Smooth muscle cell of the brain vasculature (primary cell): ENCODE measurements around the gene S100A16.
A peak's percentile ranks its signal among the peaks of the same experiment; 100 is the strongest.
"Not testable (repeated sequence)": the region's sequence is repeated elsewhere in the genome, so short reads cannot be mapped to it uniquely, and the experiment has no call there.

ENCODE experiments used
- DNase-seq: peaks from one replicate; pipeline ENCODE4 v3.0.0-alpha.2; 2012; ENCODE audit warnings: low read depth, low spot score

Gene S100A16

DNA sequence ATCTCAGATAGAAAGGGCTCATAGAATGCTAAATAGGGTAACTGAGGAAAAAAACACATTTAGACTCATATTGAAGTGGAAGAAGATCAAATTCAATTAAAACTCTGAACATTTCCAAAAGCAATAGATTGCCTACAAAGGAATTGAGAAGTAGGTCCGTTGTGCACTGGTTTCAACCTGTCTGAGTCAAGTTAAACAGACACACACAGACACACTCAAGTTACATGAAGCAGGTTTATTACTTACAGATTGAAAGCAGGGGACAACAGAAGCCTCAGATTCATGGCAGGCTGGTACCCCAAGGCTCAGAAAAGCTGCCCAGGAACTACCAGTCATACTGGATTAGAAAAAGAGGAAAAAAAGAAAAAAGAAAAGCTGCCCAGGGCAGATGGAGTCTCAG lies 26.6 kb downstream of the S100A16 start:
- DNase-seq = no peak

DNA sequence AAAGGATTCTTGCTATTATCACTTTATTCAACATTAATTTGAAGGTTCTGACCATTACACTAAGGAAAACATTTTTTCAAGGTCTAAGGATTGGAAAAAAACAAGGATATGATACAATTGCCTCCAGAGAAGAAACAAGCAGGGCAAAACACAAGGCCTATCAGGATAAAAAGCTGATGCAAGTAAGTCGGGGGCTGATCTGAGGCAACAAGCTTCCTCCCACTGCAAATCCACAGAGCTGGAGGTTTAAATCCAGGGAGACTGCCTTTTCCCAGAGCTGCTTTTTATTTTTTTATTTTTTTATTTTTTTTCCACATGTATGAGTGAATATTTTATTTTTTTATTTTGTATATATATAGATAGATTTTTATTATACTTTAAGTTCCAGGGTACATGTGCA lies 27.9 kb downstream of the S100A16 start:
- no peak for DNase-seq

DNA sequence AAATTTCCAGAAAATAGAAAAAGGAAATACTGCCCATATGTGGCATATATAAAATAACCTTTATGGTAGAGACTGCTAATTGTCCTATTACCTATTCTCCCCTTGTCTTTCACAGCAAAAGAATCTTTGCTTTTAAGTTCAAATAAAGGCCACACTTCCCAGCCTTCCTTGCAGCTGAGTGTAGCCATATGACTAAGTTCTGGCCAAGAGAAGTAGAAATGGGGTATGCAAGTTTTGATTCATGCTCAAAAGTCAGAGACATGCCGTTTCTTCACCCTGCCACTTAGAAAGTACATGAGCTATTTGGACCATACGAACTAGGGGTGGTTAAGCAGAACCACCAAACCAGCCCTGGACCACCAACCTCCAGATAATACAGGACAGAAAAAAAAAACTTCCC lies 29.0 kb downstream of the S100A16 start:
- no peak for DNase-seq

DNA sequence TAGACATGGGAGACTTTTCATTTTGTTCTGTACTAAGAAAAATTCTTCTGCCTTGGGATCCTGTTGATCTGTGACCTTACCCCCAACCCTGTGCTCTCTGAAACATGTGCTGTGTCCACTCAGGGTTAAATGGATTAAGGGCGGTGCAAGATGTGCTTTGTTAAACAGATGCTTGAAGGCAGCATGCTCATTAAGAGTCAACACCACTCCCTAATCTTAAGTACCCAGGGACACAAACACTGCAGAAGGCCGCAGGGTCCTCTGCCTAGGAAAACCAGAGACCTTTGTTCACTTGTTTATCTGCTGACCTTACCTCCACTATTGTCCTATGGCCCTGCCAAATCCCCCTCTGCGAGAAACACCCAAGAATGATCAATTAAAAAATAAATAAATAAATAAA lies 29.4 kb downstream of the S100A16 start:
- not testable (repeated sequence) for DNase-seq

DNA sequence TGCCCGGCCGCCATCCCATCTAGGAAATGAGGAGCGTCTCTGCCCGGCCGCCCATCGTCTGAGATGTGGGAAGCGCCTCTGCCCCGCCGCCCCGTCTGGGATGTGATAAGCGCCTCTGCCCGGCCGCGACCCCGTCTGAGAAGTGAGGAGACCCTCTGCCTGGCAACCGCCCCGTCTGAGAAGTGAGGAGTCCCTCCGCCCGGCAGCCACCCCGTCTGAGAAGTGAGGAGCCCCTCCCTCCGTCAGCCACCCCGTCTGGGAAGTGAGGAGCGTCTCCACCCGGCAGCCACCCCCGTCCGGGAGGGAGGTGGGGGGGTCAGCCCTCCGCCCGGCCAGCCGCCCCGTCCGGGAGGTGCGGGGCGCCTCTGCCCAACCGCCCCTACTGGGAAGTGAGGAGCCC lies 30.1 kb downstream of the S100A16 start:
- DNase-seq = not testable (repeated sequence)

DNA sequence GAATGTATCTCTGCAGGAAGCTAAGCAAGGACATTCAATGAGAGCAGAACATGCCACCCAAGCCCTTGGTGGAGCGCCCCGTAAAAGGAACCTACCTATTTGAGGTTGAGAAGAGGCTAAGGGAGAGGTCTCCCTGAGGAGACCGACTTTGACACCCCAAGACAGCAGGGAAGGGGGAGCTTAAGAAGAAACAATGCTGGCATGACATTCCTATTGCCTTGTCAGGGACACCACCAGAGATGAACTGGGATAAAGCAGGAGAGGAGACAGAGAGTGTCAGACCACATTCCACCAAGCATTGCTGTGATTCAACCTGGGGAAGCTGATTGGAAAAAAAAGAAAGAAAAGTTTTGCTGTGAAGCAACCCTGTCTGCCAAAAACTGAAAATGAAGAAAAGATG lies 34.0 kb downstream of the S100A16 start:
- no peak for DNase-seq

DNA sequence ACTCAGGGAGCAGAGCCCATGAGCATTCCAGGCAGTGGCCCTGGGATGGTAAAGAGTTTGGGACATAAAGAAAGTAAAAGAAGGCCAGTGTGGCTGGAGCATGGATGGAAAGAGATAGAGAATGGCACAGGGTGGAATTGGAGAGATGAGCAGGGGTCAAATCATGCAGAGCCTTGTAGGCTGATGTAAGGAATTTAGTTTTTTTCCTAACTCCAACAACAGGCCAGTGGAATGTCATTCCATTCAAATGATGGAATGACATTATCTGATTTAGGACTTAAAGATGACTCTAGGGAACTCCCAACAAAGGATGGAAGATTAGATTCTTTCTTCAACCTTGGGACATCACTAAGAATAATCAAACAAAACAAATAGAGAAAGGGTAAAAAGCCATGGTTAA lies 34.4 kb downstream of the S100A16 start:
- no peak for DNase-seq

DNA sequence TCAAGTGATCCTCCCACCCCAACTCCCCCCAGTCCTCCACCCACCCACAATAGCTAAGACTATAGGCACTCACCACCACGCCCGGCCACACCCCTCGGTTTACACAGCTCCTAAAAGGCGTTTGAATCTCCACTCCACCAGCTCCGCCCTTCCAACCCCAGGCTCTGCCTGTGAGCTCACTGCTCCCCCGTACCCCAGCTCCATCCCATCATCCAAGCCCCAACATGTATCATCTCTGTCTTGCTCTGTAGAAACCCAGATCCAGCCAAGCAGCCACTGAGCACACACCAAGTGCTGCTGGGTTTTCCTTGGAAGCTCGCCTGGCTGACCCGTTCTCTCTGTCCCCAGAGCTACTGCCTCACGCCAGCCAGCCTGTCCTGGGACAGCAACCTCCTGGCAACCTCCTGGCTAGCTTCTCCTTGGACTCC lies 35.3 kb downstream of the S100A16 start:
- DNase-seq = no peak

DNA sequence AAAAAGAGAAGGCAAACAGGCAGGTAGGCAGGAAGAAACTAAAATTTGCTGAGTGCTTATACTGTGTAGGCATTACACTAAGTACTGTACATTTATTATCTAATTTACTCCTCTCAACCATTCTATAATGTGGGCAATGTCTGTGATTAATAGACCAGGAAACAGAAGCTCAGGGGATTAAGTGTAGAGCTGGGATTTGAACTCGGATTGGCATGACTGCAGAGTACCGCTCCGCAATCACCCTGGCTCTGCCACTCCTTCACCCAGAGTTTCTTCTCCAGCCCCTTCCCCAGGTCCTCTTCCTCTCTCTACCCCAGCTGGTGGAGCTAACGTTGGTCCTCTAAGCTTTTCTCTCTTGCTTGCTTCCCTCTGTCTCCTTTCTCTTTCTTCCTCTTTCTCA lies 35.8 kb downstream of the S100A16 start:
- no peak for DNase-seq

DNA sequence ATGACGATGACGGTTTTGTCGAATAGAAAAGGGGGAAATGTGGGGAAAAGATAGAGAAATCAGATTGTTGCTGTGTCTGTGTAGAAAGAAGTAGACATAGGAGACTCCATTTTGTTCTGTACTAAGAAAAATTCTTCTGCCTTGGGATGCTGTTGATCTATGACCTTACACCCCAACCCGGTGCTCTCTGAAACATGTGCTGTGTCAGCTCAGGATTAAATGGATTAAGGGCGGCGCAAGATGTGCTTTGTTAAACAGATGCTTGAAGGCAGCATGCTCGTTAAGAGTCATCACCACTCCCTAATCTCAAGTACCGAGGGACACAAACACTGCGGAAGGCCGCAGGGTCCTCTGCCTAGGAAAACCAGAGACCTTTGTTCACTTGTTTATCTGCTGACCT lies 37.4 kb downstream of the S100A16 start:
- not testable (repeated sequence) for DNase-seq

DNA sequence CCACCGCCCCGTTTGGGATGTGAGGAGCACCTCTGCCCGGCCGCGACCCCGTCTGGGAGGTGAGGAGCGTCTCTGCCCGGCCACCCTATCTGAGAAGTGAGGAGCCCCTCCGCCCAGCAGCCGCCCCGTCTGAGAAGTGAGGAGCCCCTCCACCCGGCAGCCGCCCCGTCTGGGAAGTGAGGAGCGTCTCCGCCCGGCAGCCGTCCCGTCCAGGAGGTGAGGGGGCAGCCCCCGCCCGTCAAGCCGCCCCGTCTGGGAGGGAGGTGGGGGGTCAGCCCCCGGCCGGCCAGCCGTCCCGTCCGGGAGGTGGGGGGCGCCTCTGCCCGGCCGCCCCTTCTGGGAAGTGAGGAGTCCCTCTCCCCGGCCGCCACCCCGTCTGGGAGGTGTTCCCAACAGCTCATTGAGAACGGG lies 37.9 kb downstream of the S100A16 start:
- DNase-seq = not testable (repeated sequence)

DNA sequence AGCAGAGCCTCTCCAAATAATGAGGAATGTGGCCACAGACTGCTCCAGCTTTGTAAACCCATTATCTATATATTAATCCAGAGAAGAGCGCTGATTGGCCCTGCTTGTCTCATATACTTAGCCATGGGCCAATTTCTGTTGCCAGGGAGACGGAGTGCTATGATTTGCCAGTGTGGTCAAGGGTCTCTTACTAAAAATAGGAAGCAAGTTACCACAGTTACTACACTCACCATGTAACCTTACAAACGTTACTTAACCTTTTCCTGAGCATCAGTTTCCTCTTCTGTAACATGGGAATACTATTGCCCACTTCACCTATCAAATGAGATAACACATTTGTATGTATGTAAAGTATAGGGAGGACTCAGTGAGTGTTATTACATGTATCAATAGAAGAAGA lies 39.6 kb downstream of the S100A16 start:
- DNase-seq = no peak

DNA sequence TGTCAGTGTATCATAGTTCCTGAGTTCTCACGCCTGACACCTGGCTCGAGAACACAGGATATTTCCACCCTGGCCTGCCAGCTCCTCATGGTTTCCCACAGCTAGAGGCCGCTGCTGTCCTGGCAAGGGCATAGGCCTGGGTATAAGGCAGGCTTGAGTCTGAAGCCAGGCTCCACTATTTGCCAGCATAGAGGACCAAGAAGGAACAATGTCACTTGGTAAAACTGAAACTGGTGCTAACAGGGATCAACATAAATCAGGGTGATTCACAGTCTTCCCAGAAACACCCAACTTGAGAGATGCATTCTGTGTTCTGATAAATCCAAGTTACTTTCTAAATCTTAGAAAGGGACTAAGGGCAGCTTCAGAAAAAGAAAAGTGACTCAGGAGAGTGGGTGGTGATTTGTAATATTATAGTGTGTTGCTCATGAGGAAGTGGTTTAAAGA lies 40.3 kb downstream of the S100A16 start:
- DNase-seq = no peak

DNA sequence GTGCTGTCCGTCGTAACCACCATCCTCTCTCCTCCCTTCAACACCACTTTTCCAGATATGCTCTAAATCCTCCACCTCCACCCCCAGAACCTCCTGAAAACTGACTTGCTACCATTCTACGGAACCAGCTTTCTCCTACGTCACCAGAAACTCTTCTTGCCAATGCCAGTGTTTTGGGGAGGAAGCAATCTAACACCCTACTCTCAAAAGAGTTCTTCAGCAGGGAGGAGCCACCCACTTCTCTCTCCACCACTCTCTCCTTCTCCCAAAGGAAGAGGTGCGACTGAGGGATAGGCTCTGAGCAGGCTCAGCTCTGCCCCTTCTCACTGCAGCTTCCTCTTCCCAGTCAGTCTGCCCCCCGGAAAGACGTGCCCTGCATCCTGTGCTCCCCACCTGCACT lies 41.2 kb downstream of the S100A16 start:
- DNase-seq = no peak

DNA sequence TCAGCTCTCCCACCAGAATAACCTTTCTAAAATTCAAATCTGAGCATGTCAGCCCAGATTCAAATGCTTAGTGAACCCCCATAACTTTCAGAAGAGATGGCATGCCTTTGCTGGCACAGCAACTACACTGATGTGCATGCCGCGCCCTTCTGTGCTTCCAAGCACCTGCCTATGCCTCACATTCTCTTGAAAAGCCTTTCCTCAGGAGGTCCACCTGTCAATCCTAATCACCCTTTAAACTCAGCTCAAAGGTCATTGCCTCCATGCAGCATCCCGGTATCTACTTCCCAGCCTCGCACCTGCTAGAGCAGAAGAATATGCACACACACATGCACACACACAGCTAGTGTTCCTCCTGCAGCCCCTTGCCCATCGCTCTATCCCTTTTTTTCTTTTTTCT lies 42.1 kb downstream of the S100A16 start:
- DNase-seq = no peak

DNA sequence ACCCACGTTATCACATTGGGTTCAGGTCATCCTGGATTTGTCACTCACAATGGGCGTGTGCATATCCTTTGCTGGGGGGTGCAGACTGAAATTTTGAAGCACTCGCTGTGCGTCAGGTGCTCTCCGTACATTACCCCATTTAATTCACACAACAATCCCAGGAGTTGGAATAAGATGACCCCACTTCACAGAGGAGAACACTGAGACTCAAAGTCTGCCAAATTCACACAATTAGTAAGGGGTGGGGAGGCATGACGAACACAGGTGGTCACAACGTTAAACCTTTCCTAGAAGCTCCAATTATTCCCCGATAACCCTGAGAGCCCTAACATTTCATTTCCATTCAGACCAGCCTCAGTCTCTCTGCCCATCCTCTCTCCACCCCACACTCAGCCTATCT lies 43.5 kb downstream of the S100A16 start:
- DNase-seq = no peak

DNA sequence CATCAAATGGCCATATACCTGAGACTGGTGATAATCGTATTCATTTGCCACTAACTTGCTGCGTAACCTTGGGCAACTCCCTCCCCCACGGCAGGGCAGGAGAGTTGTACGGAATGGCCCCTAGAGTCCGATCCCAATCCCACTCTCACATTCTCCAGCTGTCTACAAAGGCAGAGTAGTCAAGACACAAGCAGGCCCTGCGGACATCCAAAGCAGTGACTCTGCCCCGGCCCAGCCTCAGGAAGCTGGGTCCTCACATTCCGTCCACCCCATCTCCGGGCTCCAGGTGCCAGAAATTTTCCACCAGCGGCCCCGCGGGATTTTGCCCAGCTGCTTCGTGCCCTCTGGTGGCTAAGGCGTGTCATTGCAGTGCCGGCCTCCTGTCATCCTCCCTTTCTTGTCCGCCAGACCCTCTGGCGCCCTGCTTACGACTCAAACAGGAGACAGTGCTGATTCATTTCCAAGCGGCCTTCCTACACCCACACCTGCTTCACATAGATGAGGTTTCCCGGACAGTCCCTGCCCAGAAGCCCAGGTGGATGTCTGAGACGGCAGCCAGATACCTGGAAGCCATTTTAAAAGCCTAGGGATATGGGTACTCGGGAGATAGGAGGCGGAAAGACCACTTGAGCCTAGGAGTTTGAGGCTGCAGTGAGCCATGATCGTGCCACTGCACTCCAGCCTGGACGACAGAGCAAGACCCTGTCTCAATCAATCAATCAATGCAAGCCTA lies 44.4 kb downstream of the S100A16 start:
- DNase-seq = no peak

DNA sequence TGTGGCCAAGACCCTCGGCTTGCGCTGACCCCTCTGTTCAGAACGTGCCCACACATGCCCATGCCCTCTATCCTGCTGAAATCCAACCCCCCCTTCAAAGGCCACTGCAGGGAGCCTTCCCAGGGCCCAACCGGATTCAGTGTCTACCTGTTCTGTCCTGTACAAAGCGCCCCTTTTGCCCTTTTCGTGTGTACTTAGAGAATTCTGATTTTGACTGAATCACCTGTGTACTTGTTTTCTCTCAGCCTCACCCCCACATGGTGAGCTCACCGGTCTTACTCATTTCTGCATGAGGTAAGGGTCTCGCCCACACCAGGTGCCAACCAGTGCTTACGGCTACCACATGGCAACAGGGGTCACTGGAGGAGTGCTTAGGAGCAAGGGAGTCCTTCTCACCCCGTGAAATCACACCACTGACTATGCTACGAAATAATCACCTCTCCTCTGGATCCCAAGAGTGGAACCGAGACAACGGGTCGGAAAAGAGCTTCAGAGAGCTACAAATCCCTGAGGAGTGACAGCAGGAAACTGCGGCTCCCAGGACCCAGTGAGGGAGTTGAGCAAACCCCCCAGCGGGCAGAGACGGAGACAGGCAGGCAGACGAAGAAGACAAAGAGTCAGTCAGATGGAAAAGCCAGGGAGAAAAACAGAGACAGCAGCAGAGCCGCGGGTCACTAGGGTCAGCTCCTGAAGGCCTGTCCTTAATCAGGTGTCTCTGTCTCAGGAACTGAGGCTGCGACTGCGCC lies 45.1 kb downstream of the S100A16 start:
- DNase-seq = no peak

DNA sequence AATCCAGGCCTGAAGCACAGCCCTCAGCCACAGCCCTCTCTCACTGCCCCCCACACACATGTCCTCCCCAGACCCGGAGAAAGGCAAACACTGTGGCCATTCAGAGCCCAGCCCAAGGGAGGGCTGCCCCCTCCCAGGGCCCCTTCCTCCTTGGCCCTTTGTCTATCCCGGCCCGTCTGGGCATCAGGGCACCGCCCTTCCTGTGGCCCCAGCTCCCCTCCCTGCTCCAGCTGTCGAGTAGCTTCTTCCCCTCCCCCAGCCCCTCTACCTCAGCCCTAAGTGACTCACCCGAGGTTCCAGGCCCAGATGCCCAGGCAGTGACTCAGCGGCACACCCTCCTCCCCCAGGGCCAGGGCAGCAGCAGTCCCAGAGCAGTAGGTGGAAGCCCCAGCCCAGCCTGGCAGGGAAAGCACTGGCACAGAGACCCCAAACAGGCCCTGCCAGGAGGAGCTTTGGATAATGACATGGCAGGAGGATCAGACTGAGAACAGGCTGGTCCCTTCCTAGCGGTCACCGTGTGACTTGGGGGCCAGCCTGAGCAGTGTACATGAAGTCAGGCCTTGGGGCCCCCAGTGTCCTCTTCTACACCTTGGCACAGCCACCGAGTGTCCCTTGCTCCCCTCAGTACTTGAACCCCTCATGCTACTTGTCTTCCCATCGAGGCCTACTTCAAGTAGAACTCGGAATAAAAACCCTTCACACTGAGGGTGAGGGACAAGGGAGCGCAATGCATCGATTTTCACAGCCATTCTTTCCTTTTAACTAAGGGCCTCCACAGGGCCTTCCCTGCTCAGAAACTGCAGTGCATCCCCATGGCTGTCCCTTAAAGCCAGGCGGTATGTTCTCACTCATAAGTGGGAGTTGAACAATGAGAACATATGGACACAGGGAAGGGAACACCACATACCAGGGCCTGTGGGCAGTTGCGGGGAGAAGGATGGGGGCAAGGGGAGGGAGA lies 46.2 kb downstream of the S100A16 start:
- DNase-seq = peak; percentile 88

DNA sequence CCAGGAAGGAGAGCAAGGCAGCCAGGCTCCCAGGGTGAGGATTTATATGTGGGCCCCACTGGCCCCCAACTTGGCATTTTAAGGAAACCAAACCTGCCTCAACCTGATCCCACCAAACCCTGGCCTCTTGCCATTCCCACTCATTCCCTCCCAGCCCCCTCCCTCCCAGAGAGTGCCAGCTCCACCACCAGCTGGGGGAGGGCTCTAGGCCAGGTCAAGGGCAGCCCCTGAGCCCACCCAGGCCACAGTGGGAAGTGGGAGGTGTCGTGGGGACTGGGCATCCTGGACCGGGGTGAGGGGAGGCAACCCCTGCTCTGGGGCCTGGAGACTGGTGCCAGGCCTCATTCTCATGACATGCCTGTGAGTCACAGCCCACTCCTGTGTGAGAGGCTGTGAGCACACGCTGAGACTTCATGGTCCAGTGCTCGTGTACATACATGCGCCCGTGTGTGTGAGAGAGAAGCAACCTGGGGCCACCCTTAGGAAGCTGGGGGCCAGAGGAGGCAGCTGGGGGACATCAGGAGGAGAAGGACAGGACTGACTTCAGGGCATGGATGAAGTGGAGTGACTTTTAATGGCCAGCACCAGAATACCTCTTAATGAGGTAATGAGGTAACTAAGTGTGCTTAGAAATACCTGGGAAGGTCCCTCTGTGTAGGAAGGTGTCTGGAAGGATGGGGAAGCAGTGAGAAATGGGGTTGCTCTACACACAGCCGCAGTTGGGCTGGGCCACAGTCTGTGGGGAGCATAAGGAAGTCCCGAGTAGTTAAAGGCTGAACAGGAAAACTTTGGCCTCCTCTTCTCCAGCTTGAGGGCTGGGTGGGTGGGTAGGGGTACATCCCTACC lies 47.2 kb downstream of the S100A16 start, which contains the start of gene S100A2:
Gene S100A2 (minus strand): TSS at position 316 of the 846 bp plus-strand sequence. CDS start 1,967 bp downstream, outside the sequence.
- DNase-seq = no peak

DNA sequence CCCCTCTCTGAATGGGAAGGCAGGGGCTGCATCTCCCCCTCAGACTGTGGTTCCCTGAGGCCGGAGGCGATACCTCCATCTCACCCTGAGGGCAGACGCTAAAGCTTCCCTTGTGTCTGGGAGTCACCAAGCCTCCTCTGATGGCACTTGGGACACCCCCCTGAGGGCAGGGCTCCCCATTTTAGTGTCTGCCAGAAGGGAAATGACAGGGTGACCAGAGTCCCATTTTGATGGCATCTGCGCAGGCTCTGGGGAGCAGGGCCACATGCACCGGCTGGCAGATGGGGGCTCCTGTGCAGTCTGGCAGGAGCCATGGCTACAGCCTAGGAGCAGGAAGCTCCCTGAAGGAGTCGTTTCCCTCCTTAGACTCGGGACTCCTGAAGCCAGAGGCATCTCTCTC lies 48.9 kb downstream of the S100A16 start:
- DNase-seq = no peak
